ENCODE results near the gene LONP1. TPM values are rescaled to one million over a fixed set of nuclear protein-coding genes. Genes with fewer than 3 reads are reported as not detected.

Gene LONP1
- total RNA-seq, 1 donor from 2014 or later = 35.9 TPM

GRCh38 chr19:5686647-5687359, 33.1 kb downstream of the LONP1 start:
- H3K36me3 ChIP-seq = no peaks in the 10 kb centered on the region
- H3K27me3 ChIP-seq = no peaks in the 10 kb centered on the region
- no peak overlapping the region for H3K27ac ChIP-seq
- Mint-ChIP-seq H3K27ac (peak overlapping the region; percentile 57), H3K9me3 (no peaks in the 10 kb centered on the region), H3K4me1 (peaks cover 27% of the 10 kb centered on the region), H3K36me3 (no peaks in the 10 kb centered on the region), H3K4me3 (peak overlapping the region; percentile 84), H3K27me3 (ENCODE audit: insufficient read depth, low read depth) (peaks cover 13% of the 10 kb centered on the region)
- peaks cover 36% of the 10 kb centered on the region for H3F3A ChIP-seq (ENCODE audit: low read depth)
- H2AFZ ChIP-seq (replicated peaks) = no peak overlapping the region
- H3K9ac ChIP-seq = no peak overlapping the region
- H3K79me2 ChIP-seq (ENCODE audit: low read depth) = peaks cover 17% of the 10 kb centered on the region
- peak overlapping the region; percentile 58 for H3K4me3 ChIP-seq
- no peaks in the 10 kb centered on the region for H3K9me3 ChIP-seq (ENCODE audit: low read depth)
- TF ChIP-seq EZH2phosphoT487 (IDR thresholded peaks at IDR 0.05) (no peak), CTCF (IDR thresholded peaks at IDR 0.05) (peak; percentile 81)
- peaks cover under 1% of the 10 kb centered on the region for H3K4me1 ChIP-seq
- DNase-seq (ENCODE audit: low spot score) = peak; percentile 98
- H4K20me1 ChIP-seq (ENCODE audit: low read depth) = peaks cover 22% of the 10 kb centered on the region
- H3K4me2 ChIP-seq = peak overlapping the region; percentile 66

GRCh38 chr19:5686326-5686646, 33.7 kb downstream of the LONP1 start:
- no peaks in the 10 kb centered on the region for H3K36me3 Mint-ChIP-seq
- Histone ChIP-seq H3K4me2 (peak overlapping the region; percentile 66), H3K27me3 (no peaks in the 10 kb centered on the region), H3F3A (ENCODE audit: low read depth) (peaks cover 31% of the 10 kb centered on the region), H3K27ac (no peak overlapping the region), H4K20me1 (ENCODE audit: low read depth) (peaks cover 17% of the 10 kb centered on the region), H3K4me3 (peak overlapping the region; percentile 58), H3K9me3 (ENCODE audit: low read depth) (no peaks in the 10 kb centered on the region), H3K36me3 (no peaks in the 10 kb centered on the region), H3K9ac (no peak overlapping the region), H2AFZ (replicated peaks) (no peak overlapping the region), H3K79me2 (ENCODE audit: low read depth) (peaks cover 12% of the 10 kb centered on the region), H3K4me1 (peaks cover 3% of the 10 kb centered on the region)
- H3K4me1 Mint-ChIP-seq = peaks cover 32% of the 10 kb centered on the region
- no peak overlapping the region for H3K27ac Mint-ChIP-seq
- TF ChIP-seq EZH2 (IDR thresholded peaks at IDR 0.05) (no peak), EZH2phosphoT487 (IDR thresholded peaks at IDR 0.05) (no peak), CTCF (IDR thresholded peaks at IDR 0.05) (no peak)
- no peaks in the 10 kb centered on the region for H3K9me3 Mint-ChIP-seq
- no peak for DNase-seq (ENCODE audit: low spot score)
- peaks cover 13% of the 10 kb centered on the region for H3K27me3 Mint-ChIP-seq (ENCODE audit: insufficient read depth, low read depth)
- H3K4me3 Mint-ChIP-seq = peak overlapping the region; percentile 84

GRCh38 chr19:5684694-5685430, 35.1 kb downstream of the LONP1 start:
- Histone ChIP-seq H3K4me1 (peaks cover 3% of the 10 kb centered on the region), H4K20me1 (ENCODE audit: low read depth) (peaks cover 5% of the 10 kb centered on the region), H3K9me3 (ENCODE audit: low read depth) (no peaks in the 10 kb centered on the region), H3F3A (ENCODE audit: low read depth) (peaks cover 19% of the 10 kb centered on the region), H3K4me2 (no peak overlapping the region), H3K9ac (no peak overlapping the region), H2AFZ (replicated peaks) (no peak overlapping the region), H3K79me2 (ENCODE audit: low read depth) (no peaks in the 10 kb centered on the region), H3K4me3 (no peak overlapping the region), H3K27ac (no peak overlapping the region), H3K27me3 (no peaks in the 10 kb centered on the region), H3K36me3 (no peaks in the 10 kb centered on the region)
- no peak for DNase-seq (ENCODE audit: low spot score)
- no peak overlapping the region for H3K27ac Mint-ChIP-seq
- H3K36me3 Mint-ChIP-seq = no peaks in the 10 kb centered on the region
- TF ChIP-seq EZH2phosphoT487 (IDR thresholded peaks at IDR 0.05) = no peak
- no peak for TF ChIP-seq CTCF (IDR thresholded peaks at IDR 0.05)
- TF ChIP-seq EZH2 (IDR thresholded peaks at IDR 0.05) = no peak
- H3K27me3 Mint-ChIP-seq (ENCODE audit: insufficient read depth, low read depth) = peaks cover 6% of the 10 kb centered on the region
- no peaks in the 10 kb centered on the region for H3K9me3 Mint-ChIP-seq
- no peak overlapping the region for H3K4me3 Mint-ChIP-seq
- peaks cover 33% of the 10 kb centered on the region for H3K4me1 Mint-ChIP-seq
